WTC11 (cell line): ENCODE results near the gene TFEB. TPM values are rescaled to one million over a fixed set of nuclear protein-coding genes. Genes with fewer than 3 reads are reported as not detected.

Experiments used
- ATAC-seq: fragments of 200-7000 bp; cut with Tn5 transposase; 2 replicates; pipeline ENCODE4 v1.10.0; 2021; ENCODE audit warnings: mild to moderate bottlenecking, moderate library complexity
- CTCF ChIA-PET: fragments of 300-600 bp; sonication (Branson Sonifier 250); formaldehyde crosslinking; loops from one replicate; lab custom pipeline; 2021; ENCODE audit warnings: antibody characterized with exemption; lab: Charles Lee
- POLR2A ChIA-PET: fragments of 350-600 bp; sonication (Branson Sonifier 250); formaldehyde crosslinking; loops from one replicate; lab custom pipeline; 2021; ENCODE audit warnings: antibody characterized with exemption; lab: Charles Lee
- DNase-seq: peaks from one replicate; pipeline ENCODE4 v3.0.0; 2021; ENCODE audit warnings: low spot score
- H3K27ac Mint-ChIP-seq: 2 replicates; pipeline ENCODE4 v1.8.0; 2021; ENCODE audit warnings: mixed read lengths
- H3K27me3 Mint-ChIP-seq: 2 replicates; pipeline ENCODE4 v1.8.0; 2021; ENCODE audit warnings: low read depth, mild to moderate bottlenecking, moderate library complexity, mixed read lengths
- H3K36me3 Mint-ChIP-seq: 2 replicates; pipeline ENCODE4 v1.8.0; 2021; ENCODE audit warnings: mixed read lengths
- H3K4me1 Mint-ChIP-seq: 2 replicates; pipeline ENCODE4 v1.8.0; 2022; ENCODE audit warnings: mixed read lengths
- H3K4me3 Mint-ChIP-seq: 2 replicates; pipeline ENCODE4 v1.8.0; 2021; ENCODE audit warnings: mild to moderate bottlenecking, moderate library complexity, mixed read lengths
- H3K9me3 Mint-ChIP-seq: 2 replicates; pipeline ENCODE4 v1.8.0; 2021; ENCODE audit warnings: mixed read lengths
- AR ChIP-seq: fragments of 250-450 bp; sonication (Bioruptor Pico); IDR thresholded peaks from 2 replicates; pipeline ENCODE4 v1.9.0; 2021; ENCODE audit warnings: mild to moderate bottlenecking
- ATF1 ChIP-seq: sonication (generic); formaldehyde crosslinking; IDR thresholded peaks from 2 replicates; pipeline ENCODE4 v1.8.1; 2023; ENCODE audit warnings: mild to moderate bottlenecking, moderate library complexity, missing genetic modification reagents
- CREB1 ChIP-seq: sonication (generic); formaldehyde crosslinking; IDR thresholded peaks from 2 replicates; pipeline ENCODE4 v1.8.0; 2023; ENCODE audit warnings: mild to moderate bottlenecking, missing genetic modification reagents
- CREM ChIP-seq: sonication (generic); formaldehyde crosslinking; IDR thresholded peaks from 2 replicates; pipeline ENCODE4 v1.8.1; 2022; ENCODE audit warnings: mild to moderate bottlenecking, missing genetic modification reagents, moderate library complexity
- ERG ChIP-seq: fragments of 250-450 bp; sonication (Bioruptor Pico); IDR thresholded peaks from 2 replicates; pipeline ENCODE4 v1.8.0; 2021; ENCODE audit warnings: mild to moderate bottlenecking
- ESRRA ChIP-seq: sonication (generic); formaldehyde crosslinking; IDR thresholded peaks from 2 replicates; pipeline ENCODE4 v1.8.1; 2022; ENCODE audit warnings: mild to moderate bottlenecking, missing genetic modification reagents, borderline replicate concordance
- ETV6 ChIP-seq: sonication (generic); formaldehyde crosslinking; IDR thresholded peaks from 2 replicates; pipeline ENCODE4 v1.8.1; 2022; ENCODE audit warnings: mild to moderate bottlenecking, missing genetic modification reagents
- FOXJ3 ChIP-seq: sonication (generic); formaldehyde crosslinking; IDR thresholded peaks from 2 replicates; pipeline ENCODE4 v1.9.0; 2021; ENCODE audit warnings: missing genetic modification reagents, mild to moderate bottlenecking, borderline replicate concordance
- FOXK1 ChIP-seq: sonication (generic); formaldehyde crosslinking; IDR thresholded peaks from 2 replicates; pipeline ENCODE4 v1.8.0; 2022; ENCODE audit warnings: mild to moderate bottlenecking, moderate library complexity, missing genetic modification reagents
- IRF2 ChIP-seq: sonication (generic); formaldehyde crosslinking; IDR thresholded peaks from 2 replicates; pipeline ENCODE4 v1.8.0; 2022; ENCODE audit warnings: low read depth, missing genetic modification reagents, borderline replicate concordance
- JUN ChIP-seq: sonication (generic); formaldehyde crosslinking; IDR thresholded peaks from 2 replicates; pipeline ENCODE4 v1.8.0; 2023; ENCODE audit warnings: mild to moderate bottlenecking, missing genetic modification reagents
- KAT7 ChIP-seq: sonication (generic); formaldehyde crosslinking; IDR thresholded peaks from 2 replicates; pipeline ENCODE4 v1.8.1; 2023; ENCODE audit warnings: missing genetic modification reagents, mild to moderate bottlenecking, borderline replicate concordance
- MAX ChIP-seq: sonication (generic); formaldehyde crosslinking; IDR thresholded peaks from 2 replicates; pipeline ENCODE4 v1.8.0; 2022; ENCODE audit warnings: mild to moderate bottlenecking, missing genetic modification reagents
- MYBL2 ChIP-seq: sonication (generic); formaldehyde crosslinking; IDR thresholded peaks from 2 replicates; pipeline ENCODE4 v1.8.1; 2023; ENCODE audit warnings: mild to moderate bottlenecking, moderate library complexity, missing genetic modification reagents
- NFATC4 ChIP-seq: fragments of 250-450 bp; sonication (Bioruptor Pico); IDR thresholded peaks from 2 replicates; pipeline ENCODE4 v1.9.0; 2021; ENCODE audit warnings: mild to moderate bottlenecking
- NR1H2 ChIP-seq: sonication (generic); formaldehyde crosslinking; IDR thresholded peaks from 2 replicates; pipeline ENCODE4 v1.9.0; 2021; ENCODE audit warnings: mild to moderate bottlenecking, moderate library complexity, missing genetic modification reagents
- RELA ChIP-seq: sonication (generic); formaldehyde crosslinking; IDR thresholded peaks from 2 replicates; pipeline ENCODE4 v1.8.1; 2022; ENCODE audit warnings: missing genetic modification reagents, mild to moderate bottlenecking, borderline replicate concordance
- SMAD4 ChIP-seq: sonication (generic); formaldehyde crosslinking; IDR thresholded peaks from 2 replicates; pipeline ENCODE4 v1.8.0; 2022; ENCODE audit warnings: mild to moderate bottlenecking, missing genetic modification reagents
- SP1 ChIP-seq: sonication (generic); formaldehyde crosslinking; conservative IDR thresholded peaks from 2 replicates; pipeline ENCODE4 v1.8.1; 2022; ENCODE audit warnings: missing genetic modification reagents
- ZBTB21 ChIP-seq: sonication (generic); formaldehyde crosslinking; IDR thresholded peaks from 2 replicates; pipeline ENCODE4 v1.8.1; 2023; ENCODE audit warnings: mild to moderate bottlenecking, missing genetic modification reagents, borderline replicate concordance
- ZNF232 ChIP-seq: sonication (generic); formaldehyde crosslinking; IDR thresholded peaks from 2 replicates; pipeline ENCODE4 v1.8.0; 2022; ENCODE audit warnings: mild to moderate bottlenecking, missing genetic modification reagents
- ZNF671 ChIP-seq: fragments of 250-450 bp; sonication (Bioruptor Pico); IDR thresholded peaks from 2 replicates; pipeline ENCODE4 v1.8.0; 2021; ENCODE audit warnings: mild to moderate bottlenecking
- total RNA-seq: library from RNA; stranded (reverse); gene quantifications from 3 replicates; pipeline ENCODE4 v1.2.3, GENCODE V29; 2021
- TF ChIP-seq, protein P1 (sequence below): sonication (generic); formaldehyde crosslinking; IDR thresholded peaks from 2 replicates; pipeline ENCODE4 v1.8.1; 2023; ENCODE audit warnings: mild to moderate bottlenecking, missing genetic modification reagents, moderate library complexity
- TF ChIP-seq, protein P2 (sequence below): sonication (generic); formaldehyde crosslinking; IDR thresholded peaks from 2 replicates; pipeline ENCODE4 v1.8.1; 2022; ENCODE audit warnings: missing genetic modification reagents, borderline replicate concordance
- TF ChIP-seq, protein P3 (sequence below): fragments of 250-450 bp; sonication (Bioruptor Pico); conservative IDR thresholded peaks from 2 replicates; pipeline ENCODE4 v1.9.0; 2021; ENCODE audit warnings: mild to moderate bottlenecking

TFEB gene
- total RNA-seq, 1 experiment from 2014 or later = 3.9 TPM

DNA sequence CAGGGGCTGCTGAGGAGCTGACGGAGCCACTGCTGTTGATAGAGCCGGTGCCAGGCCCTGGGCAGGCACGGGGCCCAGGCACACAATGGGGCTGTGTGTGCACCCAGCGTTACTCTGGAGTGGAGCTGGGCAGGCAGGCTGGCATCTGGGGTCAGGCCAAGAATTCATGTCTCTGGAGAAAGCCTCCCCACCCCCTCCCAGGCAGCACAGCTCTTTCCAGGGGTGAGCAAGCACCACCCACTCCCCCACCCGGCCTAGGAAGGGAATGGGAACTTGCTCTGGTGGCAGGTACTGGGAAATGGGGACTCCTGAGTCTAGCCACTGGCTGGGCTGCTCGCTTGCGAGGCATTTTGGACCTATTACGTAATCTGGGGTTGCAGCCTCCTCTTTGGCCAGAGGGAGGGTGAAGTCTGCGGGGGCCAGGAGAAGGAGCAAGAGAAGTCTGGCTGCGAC lies 22.7 kb downstream of the TFEB start:
- Mint-ChIP-seq H3K36me3 (no peaks in the 10 kb centered on the region), H3K27me3 (no peaks in the 10 kb centered on the region), H3K4me3 (no peak overlapping the region), H3K4me1 (no peaks in the 10 kb centered on the region), H3K27ac (no peak overlapping the region), H3K9me3 (no peaks in the 10 kb centered on the region)
- ATAC-seq (no peak), DNase-seq (no peak)
- TF ChIP-seq ATF1 (CRISPR knock-in tag) = no peak
- no peak for TF ChIP-seq ZNF232
- TF ChIP-seq, protein P1, sequence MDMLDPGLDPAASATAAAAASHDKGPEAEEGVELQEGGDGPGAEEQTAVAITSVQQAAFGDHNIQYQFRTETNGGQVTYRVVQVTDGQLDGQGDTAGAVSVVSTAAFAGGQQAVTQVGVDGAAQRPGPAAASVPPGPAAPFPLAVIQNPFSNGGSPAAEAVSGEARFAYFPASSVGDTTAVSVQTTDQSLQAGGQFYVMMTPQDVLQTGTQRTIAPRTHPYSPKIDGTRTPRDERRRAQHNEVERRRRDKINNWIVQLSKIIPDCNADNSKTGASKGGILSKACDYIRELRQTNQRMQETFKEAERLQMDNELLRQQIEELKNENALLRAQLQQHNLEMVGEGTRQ (CRISPR knock-in tag) = no peak
- TF ChIP-seq RELA = no peak
- TF ChIP-seq SMAD4 = no peak
- TF ChIP-seq, protein P2, sequence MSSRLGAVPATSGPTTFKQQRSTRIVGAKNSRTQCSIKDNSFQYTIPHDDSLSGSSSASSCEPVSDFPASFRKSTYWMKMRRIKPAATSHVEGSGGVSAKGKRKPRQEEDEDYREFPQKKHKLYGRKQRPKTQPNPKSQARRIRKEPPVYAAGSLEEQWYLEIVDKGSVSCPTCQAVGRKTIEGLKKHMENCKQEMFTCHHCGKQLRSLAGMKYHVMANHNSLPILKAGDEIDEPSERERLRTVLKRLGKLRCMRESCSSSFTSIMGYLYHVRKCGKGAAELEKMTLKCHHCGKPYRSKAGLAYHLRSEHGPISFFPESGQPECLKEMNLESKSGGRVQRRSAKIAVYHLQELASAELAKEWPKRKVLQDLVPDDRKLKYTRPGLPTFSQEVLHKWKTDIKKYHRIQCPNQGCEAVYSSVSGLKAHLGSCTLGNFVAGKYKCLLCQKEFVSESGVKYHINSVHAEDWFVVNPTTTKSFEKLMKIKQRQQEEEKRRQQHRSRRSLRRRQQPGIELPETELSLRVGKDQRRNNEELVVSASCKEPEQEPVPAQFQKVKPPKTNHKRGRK (CRISPR knock-in tag) = no peak
- TF ChIP-seq ETV6 (CRISPR knock-in tag) = no peak
- no peak for TF ChIP-seq ZBTB21 (CRISPR knock-in tag)
- no peak for TF ChIP-seq IRF2
- no peak for TF ChIP-seq CREM (CRISPR knock-in tag)
- TF ChIP-seq MYBL2 (CRISPR knock-in tag) = no peak
- TF ChIP-seq AR (CRISPR knock-in tag) = no peak
- TF ChIP-seq ZNF671 = no peak
- TF ChIP-seq FOXK1 (CRISPR knock-in tag) = no peak
- TF ChIP-seq ERG (CRISPR knock-in tag) = no peak
- TF ChIP-seq MAX (CRISPR knock-in tag) = no peak
- TF ChIP-seq JUN = no peak
- TF ChIP-seq CREB1 (CRISPR knock-in tag) = no peak
- no peak for TF ChIP-seq FOXJ3 (CRISPR knock-in tag)
- TF ChIP-seq ESRRA (CRISPR knock-in tag) = no peak
- ChIA-PET CTCF (interaction anchor here (1.9 kb wide), 1 partner anchor 64 kb away, joined by 4 read pairs; no protein-coding TSS in a partner anchor), POLR2A (no interaction called here)

DNA sequence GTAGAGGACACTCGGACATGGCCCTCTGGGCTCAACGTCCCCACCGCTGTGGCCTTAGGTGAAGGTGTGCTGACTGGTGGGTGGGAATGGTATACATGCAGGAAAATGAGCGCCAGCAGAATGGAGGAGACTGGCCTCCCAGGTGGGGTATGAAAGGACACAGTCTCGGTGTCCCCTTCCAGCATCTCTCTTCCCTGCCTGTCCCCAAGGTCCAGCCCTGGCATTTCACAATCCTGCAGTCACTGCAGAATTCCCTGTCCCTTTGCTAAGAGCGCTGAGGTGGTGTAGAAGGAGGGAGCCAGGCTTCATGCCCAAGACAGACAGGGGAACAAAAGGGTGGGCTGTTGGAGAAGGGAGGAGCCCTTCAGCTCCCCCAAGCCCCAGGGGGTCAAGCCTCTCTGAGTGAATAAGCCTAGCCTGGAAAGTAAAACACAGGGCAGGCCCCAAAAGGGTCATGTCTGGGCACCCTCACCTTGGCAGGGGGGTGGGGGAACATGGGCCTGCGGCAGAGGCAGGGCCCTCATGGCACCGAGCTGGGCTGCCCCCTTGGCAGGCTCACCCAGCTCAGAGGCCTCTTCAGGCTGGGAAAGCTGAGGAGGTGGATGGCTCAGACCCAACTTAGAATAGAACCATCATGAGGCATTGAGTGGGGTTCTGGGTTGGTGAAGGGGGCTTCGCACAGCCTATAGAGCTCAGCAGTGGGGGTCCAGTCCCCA lies 23.9 kb downstream of the TFEB start:
- ChIA-PET CTCF (interaction anchor here (0.6 to 1.9 kb wide), 3 partner anchors 65 to 343 kb away, joined by 3 to 4 read pairs (median 4); no protein-coding TSS in a partner anchor), POLR2A (no interaction called here)
- Mint-ChIP-seq H3K27me3 (no peaks in the 10 kb centered on the region), H3K9me3 (no peaks in the 10 kb centered on the region), H3K36me3 (no peaks in the 10 kb centered on the region), H3K27ac (no peak overlapping the region), H3K4me1 (peaks cover 4% of the 10 kb centered on the region), H3K4me3 (no peak overlapping the region)
- no peak for DNase-seq
- ATAC-seq = no peak
- TF ChIP-seq NR1H2 (CRISPR knock-in tag) (no peak), SP1 (CRISPR knock-in tag) (no peak), KAT7 (CRISPR knock-in tag) (no peak), SMAD4 (no peak), NFATC4 (CRISPR knock-in tag) (no peak)
- TF ChIP-seq, protein P3, sequence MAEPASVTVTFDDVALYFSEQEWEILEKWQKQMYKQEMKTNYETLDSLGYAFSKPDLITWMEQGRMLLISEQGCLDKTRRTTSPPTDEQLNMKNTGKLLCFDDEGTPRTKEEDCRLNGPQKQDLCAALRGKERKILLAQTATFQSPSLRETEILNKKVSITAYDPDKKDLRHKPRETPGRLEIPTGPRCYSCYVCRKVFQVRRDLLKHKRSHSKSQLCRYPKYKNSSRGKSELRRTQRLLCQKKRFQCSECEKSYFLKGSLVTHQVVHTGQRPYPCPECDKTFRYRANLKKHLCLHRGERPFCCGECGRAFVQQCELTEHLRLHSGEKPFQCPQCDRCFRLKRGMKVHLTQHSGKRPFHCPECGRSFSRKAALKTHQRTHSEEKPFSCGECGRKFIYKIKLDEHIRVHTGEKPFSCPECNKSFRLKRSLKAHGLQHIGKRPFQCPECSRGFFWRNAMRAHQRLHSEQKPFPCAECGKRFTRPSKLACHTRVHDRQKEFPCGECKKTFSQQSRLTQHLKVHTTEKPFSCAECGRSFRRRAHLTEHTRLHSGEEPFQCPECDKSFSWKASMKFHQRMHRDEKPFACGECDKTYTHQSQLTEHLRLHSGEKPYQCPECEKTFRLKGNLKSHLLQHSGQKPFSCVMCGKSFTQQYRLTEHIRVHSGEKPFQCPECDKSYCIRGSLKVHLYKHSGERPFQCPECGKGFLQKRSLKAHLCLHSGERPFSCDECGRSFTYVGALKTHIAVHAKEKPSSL (CRISPR knock-in tag) = no peak
